Ectodermal cell (in vitro differentiated cells): ENCODE measurements around the gene HTRA3.

ENCODE experiments used
- H3K27ac ChIP-seq: 2 replicates; pipeline ENCODE4 v1.7.0; 2013; ENCODE audit warnings: mild to moderate bottlenecking, low read depth, low read length; ENCODE audit not compliant: insufficient read depth, poor library complexity, severe bottlenecking
- H3K27me3 ChIP-seq: 2 replicates; pipeline ENCODE4 v1.7.0; 2013; ENCODE audit warnings: mild to moderate bottlenecking, low read length; ENCODE audit not compliant: insufficient read depth, control insufficient read depth, poor library complexity, severe bottlenecking
- H3K36me3 ChIP-seq: one replicate; pipeline ENCODE4 v1.7.0; 2013; ENCODE audit warnings: low read length; ENCODE audit not compliant: control insufficient read depth, insufficient read depth
- H3K4me1 ChIP-seq: one replicate; pipeline ENCODE4 v1.7.0; 2013; ENCODE audit warnings: low read length; ENCODE audit not compliant: control insufficient read depth, insufficient read depth
- H3K4me3 ChIP-seq: 2 replicates; pipeline ENCODE4 v1.7.0; 2013; ENCODE audit warnings: low read depth, low read length, control low read depth; ENCODE audit not compliant: insufficient read depth
- H3K9me3 ChIP-seq: 2 replicates; pipeline ENCODE4 v1.7.0; 2013; ENCODE audit warnings: mild to moderate bottlenecking, low read length, moderate library complexity; ENCODE audit not compliant: control insufficient read depth
- WGBS, 2 experiments: methylation state at CpG; one replicate each; pipeline ENCODE4 v1.1.7; 2013; ENCODE audit warnings: missing lambda C conversion rate in 2 of 2; 5-methylcytosine and 5-hydroxymethylcytosine counted together

Gene HTRA3

DNA sequence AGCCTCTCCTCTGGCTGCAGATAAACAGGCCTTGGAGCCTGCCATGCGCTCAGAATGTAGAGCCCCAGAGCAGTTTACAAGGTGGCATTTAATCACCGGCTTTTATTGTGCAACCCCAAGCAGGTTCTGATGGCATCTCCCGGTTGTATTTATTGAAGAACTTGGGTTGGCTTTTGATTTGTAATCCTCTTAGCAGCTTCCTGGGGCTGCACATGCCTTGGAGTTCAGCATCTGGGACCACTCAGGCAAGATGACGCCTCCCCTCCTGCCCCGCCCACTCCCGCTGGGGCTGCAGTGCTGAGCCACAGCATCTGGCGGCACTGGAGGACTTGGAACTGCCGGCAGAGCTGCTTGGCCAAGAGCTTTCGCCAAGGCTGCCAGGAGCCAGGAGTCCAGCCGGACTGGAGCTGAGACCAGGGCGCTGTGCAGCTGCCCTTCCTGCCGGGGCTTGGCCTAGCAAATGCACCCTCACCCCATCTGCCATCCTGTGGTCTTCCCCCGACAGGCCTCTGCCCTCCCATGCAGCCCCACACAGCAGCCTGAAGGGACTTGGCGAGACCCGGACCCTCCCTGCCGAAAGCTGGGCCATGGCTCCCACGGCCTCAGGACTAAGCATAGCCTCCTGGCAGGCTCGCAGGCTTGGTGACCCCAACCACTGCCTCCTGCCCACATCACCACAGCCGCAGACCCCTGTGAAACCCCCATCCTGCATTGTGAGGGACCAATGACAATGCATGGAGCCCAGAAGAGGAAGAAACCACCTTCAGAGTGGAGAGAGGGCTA, 5.4 kb downstream of the HTRA3 start:
- WGBS, 2 experiments: 73 to 78% methylated on average over 19 of the region's 19 CpGs
- Histone ChIP-seq H3K27ac (no peak overlapping the region), H3K4me1 (peaks cover 14% of the 10 kb centered on the region), H3K36me3 (no peaks in the 10 kb centered on the region), H3K9me3 (no peaks in the 10 kb centered on the region), H3K27me3 (peaks cover 28% of the 10 kb centered on the region), H3K4me3 (no peak overlapping the region)

DNA sequence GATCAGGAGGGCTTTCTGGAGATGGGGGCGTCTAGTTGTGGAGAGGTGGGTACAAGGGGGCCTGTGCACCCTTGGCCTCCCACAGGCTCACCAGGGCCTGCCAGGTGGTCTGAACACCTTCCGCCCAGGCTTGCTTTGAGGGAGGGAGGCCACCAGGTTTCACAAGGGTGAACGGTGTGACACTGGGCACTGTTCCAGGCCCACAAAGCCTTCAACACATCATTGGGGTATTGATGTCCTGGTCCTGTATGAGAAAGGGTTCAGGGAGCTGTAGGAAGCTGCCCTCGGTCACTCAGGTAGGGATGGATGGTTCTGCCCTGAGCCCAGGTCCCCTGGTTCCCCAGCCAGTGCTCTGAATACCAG, 6.0 kb downstream of the HTRA3 start:
- H3K4me1 ChIP-seq: peaks cover 14% of the 10 kb centered on the region
- no peak overlapping the region for H3K27ac ChIP-seq
- H3K9me3 ChIP-seq: no peaks in the 10 kb centered on the region
- peaks cover 22% of the 10 kb centered on the region for H3K27me3 ChIP-seq
- 89 to 92% methylated on average over 4 of the region's 4 CpGs for WGBS, 2 experiments
- no peak overlapping the region for H3K4me3 ChIP-seq
- no peaks in the 10 kb centered on the region for H3K36me3 ChIP-seq

DNA sequence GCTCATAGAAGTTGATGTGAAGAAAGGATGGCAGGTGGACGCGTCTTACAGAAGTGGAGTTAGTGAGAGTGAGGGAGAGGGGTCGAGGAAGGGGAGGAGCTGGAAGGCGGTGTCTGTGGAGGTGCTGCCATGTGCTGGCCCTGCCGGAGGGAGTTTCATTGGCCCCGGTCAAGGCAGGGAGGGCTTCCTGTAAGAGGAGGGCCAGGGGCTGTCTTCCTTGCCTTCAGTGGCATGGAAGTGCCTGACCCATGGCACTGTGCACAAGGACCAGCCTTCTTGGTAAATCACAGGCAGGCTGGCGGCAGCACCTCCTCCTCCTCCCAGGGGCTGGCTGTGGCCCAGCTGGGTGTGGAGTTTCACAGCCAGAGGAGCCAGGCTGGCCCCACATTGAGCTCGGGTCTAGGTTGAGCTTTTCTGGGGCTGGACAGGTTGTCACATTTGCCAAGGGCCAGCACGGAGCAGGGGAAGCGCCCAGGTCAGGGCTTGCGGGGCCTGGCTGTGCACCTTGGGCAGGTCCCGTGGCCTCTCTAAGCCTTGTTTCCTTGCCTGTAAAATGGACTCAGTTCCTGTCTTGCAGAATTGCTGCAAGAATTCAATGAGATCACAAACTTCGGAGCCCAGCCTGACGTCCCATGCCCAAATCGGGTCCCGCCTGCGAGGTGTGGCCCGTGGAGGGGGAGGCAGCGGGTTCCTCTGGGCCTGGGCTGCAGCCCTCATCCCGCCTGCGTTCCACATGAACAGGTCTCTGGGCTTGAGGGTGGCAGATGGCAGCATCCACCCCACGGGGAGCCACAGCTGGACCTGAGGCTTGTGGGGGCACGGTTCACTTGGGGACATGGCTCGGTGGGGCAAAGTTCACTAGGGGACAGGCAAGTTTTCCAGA, 7.0 kb downstream of the HTRA3 start:
- Histone ChIP-seq H3K4me3 (no peak overlapping the region), H3K27ac (no peak overlapping the region), H3K27me3 (peaks cover 12% of the 10 kb centered on the region), H3K9me3 (no peaks in the 10 kb centered on the region), H3K4me1 (peaks cover 14% of the 10 kb centered on the region), H3K36me3 (no peaks in the 10 kb centered on the region)
- 78 to 81% methylated on average over 24 of the region's 24 CpGs for WGBS, 2 experiments

DNA sequence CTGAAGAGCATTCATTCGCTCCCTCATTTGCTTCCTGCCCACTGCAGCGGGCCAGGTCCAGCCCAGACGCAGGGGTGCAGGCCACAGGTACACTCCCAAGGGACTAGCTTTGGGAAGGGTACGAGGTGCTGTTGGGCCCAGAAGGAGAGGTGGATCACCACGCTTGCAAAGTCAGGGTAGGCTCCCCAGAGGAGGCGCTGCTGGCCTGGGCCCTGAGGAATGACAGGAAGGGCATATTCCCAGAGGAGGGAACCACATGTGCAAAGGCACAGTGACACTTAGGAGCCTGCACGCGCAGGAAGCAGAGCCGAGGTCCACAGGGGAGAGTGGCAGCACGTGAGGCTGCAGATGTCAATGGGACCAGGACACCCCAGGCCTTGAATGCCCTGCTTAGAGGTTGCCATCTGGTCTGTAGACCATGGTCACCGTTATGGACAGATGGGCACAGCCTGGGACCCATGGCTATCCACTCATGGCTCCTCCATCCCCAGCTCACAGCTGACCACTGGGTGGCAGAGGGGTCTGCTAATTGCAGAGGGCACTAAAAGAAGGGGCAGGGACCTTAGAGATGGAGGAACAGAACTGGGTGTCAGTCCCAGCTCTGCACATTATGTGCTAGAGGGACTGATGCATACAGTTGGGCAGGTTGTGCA, 7.9 kb downstream of the HTRA3 start:
- Histone ChIP-seq H3K9me3 (no peaks in the 10 kb centered on the region), H3K27ac (no peak overlapping the region), H3K4me3 (no peak overlapping the region), H3K4me1 (peaks cover 14% of the 10 kb centered on the region), H3K27me3 (peaks cover 3% of the 10 kb centered on the region), H3K36me3 (no peaks in the 10 kb centered on the region)
- 89 to 90% methylated on average over 11 of the region's 11 CpGs for WGBS, 2 experiments

DNA sequence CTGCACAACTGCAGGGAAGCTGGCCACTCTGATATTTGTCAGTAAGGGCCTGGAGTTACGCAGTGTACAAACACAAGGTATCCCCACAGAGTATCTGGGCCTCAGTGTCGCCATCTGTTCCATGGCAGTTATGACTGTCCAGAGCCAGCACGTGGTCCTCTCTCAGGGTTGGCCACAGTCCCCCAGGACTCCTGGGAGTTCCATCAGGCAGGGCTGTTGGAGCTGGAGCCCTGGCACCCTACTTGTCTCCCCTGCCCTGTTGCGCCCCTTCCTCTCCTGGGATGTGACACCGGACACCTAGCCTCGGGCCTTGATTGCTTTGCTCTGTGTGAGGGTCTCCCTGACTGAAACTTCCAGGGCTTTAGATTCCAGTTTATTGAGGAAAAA, 8.4 kb downstream of the HTRA3 start:
- Histone ChIP-seq H3K36me3 (no peaks in the 10 kb centered on the region), H3K9me3 (no peaks in the 10 kb centered on the region), H3K4me3 (no peak overlapping the region), H3K27me3 (no peaks in the 10 kb centered on the region), H3K4me1 (peaks cover 14% of the 10 kb centered on the region), H3K27ac (no peak overlapping the region)
- WGBS, 2 experiments: 85 to 90% methylated on average over 6 of the region's 6 CpGs

DNA sequence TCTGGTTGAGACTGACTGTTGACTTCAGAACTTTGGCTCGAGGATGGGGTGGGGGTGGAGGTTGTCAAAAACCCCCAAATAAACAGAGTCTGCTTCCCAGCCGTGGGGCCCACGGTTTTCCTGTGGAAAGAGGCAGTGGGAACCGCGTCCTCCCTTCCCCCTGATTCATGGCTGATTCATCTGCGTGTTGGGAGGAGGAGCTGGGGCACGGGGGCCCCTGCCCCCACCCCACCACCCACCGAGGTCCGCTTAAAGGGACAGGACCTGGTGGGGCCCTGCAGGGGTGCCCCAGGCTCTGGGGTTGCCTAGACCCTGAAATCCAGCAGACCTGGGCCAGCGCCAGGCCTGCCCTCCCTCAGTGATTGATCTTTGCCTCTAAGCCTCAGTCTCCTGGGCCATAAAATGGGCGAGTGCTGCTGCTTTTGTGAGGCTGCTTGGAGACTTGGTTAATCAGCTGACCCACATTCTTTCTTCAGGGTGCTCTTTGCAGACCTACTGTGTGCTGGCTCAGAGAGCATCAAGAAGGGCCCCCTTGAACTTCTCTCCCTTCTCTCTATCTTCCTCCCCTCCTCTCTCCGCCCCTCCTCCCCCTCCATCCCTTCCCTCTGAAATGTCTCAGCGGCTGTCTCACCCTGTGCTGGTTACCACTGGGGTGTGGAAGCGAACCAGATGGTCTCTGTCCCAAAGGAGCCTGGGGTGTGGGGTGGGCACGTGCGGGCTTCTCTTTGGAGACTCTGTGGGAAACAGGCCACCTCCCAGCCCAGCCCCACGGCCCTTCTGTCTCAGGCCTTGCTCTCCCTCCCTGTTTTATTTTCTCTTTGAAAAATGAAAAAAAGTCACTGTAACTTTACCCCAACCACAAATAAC, 9.1 kb downstream of the HTRA3 start:
- Histone ChIP-seq H3K4me3 (no peak overlapping the region), H3K27ac (no peak overlapping the region), H3K27me3 (no peaks in the 10 kb centered on the region), H3K4me1 (peaks cover 14% of the 10 kb centered on the region), H3K9me3 (no peaks in the 10 kb centered on the region), H3K36me3 (no peaks in the 10 kb centered on the region)
- WGBS, 2 experiments: 64 to 69% methylated on average over 17 of the region's 17 CpGs

DNA sequence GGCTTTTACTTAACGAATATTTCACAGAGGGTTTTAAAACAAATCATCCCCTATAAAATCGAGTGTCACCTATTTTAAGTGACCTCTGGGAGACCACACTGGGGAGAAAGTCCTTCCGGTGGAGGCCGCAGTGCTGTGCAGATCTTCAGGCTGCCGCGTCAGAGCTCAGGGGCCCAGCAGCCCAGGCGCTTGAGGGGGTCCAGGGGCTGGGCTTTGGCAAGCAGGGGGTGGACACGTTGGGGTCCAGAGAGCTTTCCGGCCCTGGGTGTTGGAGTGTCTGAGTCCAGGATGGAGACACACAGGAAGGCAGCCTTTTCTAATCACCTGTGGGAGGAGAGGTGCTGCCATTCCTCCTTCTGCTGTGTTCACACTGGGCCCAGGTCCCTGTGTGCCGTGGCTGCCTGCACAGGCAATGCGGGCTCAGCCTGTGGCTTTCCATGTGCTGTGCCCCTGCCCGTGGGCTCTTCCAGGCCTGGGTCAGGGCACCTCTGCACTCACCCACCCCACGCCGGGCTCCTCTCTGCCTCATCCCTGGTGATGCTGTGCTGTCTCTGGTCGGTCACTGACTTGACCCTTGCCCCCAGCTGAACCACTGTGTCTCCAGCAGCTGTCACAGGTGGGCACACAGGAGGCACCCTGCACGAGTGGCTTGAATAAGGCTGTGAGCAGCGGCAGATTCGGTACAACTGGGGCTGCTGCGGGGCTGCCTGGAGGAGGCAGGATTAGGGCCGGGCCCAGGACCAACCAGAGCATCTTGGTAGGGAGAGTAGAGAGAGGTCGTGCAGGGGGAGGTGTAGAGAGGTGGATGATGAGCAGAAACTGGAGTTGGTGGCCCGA, 10.0 kb downstream of the HTRA3 start:
- Histone ChIP-seq H3K27ac (no peak overlapping the region), H3K9me3 (no peaks in the 10 kb centered on the region), H3K4me1 (peaks cover 12% of the 10 kb centered on the region), H3K27me3 (no peaks in the 10 kb centered on the region), H3K4me3 (no peak overlapping the region), H3K36me3 (no peaks in the 10 kb centered on the region)
- 91 to 93% methylated on average over 22 of the region's 22 CpGs for WGBS, 2 experiments

DNA sequence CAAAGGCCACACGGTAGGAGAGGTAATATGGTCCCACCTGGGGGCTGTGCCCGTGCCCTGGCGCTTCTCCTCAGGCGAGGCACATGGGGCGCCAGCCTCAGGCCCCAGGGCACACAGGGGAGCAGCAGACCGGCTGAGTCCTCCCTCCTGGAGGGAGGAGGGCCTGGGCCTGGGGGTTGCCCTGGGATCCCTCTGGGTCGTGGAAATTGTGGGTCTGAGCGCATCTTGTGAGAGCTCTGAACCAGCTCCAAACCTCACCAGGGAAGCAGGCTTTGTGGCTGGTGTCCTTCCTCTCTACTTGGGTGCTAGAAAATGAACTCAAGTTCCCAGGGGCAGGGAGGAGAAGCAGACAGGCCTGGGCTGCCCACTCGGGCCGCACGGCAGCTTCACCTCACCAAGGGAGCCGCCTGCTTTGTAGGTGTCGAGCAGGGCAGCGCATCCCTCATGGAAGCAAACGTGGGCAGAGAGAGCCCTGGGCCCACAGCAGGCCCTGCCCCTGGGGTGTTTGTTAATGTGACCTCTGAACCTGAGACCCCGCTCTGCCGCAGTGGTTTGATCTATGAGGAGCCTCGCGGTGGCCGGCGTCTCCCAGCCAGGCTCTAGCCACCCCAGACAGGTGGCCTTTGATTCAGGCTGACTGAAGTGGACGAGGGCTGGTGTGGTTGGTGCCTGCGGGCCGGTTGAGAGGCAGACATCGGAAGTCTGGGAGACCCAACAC, 10.8 kb downstream of the HTRA3 start:
- Histone ChIP-seq H3K9me3 (no peaks in the 10 kb centered on the region), H3K4me3 (no peak overlapping the region), H3K36me3 (no peaks in the 10 kb centered on the region), H3K4me1 (peaks cover 4% of the 10 kb centered on the region), H3K27me3 (no peaks in the 10 kb centered on the region), H3K27ac (no peak overlapping the region)
- 87 to 88% methylated on average over 25 of the region's 25 CpGs for WGBS, 2 experiments
